Germinal center (tissue), 1 donor: Measurements from ENCODE around the gene PARD6G.
"Not testable (repeated sequence)": the region's sequence is repeated elsewhere in the genome, so short reads cannot be mapped to it uniquely, and the experiment has no call there.

ENCODE experiments used
- DNase-seq: peaks from one replicate; pipeline ENCODE4 v3.0.0; 2012; ENCODE audit warnings: mixed read lengths, low spot score

Gene PARD6G

DNA sequence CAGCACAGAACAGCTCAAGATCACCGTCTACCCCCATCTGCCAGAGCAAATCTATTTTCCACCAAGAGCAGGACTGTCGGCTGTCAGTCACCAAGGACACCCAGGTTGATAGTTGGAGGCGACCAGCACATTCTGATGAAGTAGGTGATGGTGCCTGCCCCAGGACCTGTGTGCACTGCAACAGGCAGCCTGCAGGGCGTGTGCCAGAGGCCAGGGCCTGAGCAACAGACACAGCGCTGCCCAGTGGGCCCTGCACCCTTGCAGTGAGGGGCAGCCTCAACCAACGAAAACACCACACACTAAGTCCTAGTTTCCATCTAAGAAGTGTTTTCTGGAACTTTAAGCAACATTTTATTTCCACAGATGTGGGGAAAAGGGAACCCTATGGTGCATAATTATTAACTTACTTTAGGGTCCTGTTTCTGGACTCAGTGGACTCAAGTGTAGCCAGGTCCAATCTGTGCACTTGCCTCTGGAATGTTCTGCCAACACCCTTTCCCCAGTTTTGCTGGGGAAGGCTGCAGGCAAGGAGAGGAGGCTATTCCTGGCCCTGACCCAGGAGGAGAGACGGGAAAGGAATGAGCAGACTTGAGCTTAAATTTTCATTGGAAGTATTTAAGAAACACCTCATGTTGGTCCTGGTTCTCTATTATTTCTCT is 76.8 kb downstream of the PARD6G start:
- no peak for DNase-seq

DNA sequence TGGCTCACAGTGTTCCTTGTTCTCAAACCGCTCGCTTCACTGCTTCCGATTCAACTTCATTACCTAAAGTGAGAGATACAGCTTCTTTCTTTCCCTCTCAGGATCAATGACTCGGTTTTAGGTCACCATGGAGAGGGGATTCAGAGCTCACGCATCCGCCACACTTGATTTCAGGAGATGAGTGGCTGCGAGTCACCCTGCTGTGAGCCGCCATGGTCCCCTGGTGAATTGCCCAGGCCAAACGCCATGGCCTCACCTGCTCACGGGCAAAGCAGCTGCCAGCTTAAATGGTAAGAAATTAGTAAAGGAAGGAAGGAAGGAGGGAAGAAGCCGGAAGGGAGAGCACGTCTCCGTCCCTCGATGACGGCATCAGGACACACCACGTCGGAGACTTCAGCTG is 77.7 kb downstream of the PARD6G start:
- no peak for DNase-seq

DNA sequence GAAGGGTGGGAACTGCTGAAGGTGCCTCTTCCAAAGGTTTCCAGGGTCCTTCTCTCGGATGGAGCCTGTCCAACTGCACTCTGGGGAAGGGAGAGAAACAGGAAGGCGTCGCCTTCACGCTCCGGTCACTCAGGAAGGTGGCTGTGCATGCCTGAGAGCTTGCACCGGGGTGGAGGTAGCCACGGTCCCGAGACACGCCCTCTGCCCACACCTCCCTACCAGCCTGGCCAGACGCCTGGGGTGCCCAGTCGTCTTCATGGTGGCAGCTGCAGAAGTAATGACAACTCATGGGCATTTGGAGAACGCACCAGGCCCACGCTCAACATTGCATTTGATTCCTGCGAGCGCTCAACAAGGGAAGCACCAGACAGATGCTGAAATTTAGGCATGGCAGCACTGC is 78.3 kb downstream of the PARD6G start:
- no peak for DNase-seq

DNA sequence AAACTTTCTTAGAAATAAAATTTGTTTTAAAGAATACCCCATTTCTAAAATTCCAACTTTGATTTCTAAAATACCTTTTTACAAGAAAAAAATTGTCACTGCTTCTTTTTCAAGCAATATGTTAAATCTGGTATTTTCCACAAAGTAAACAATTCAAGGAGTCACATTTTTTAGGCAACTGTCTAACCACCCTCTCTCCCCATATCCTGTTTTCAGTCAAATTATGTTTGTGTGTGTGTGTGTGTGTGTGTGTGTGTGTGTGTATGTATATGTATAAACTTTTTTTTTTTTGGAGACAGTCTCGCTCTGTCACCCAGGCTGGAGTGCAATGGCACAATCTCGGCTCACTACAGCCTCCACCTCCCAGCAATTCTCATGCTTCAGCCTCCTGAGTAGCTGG is 79.0 kb downstream of the PARD6G start:
- DNase-seq, result no peak

DNA sequence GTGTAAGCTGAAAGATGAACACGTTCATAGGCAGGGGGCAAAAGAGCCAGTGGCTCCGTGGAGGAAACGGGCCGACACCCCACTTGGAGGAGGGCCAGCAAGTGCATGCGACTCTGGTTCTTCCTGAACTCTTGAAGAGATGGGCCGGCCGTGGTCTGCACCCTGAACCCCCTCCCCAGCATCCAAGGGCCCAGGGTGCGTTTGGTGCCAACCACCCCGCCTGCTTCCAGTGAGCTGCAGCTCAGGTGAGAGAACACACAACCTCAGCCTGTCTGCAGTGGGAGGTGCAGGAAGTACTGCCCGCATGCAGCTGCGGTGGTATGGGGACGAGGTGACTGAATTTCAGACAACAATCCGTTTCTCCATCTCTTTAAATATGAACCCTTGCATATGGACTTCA is 79.4 kb downstream of the PARD6G start:
- DNase-seq, result no peak

DNA sequence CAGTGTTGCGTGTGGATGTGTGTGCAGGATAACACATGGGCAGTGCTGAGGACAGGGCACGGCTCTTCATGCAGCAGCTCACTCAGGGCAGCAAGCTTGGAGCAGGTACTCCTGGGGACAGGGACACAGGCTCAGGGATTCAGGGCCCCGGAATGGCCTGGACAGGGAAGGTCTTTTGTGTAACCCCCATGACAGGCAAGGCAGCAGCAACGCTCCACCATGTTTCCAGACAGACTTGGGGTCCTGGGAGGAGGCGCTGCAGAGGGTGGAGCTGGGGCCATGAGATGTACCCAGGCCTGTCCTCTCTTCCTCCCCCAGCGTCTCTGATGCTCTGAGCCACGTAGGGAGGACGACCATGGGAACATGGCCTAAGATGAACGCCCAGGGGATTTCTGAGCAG is 80.0 kb downstream of the PARD6G start:
- DNase-seq, result no peak

DNA sequence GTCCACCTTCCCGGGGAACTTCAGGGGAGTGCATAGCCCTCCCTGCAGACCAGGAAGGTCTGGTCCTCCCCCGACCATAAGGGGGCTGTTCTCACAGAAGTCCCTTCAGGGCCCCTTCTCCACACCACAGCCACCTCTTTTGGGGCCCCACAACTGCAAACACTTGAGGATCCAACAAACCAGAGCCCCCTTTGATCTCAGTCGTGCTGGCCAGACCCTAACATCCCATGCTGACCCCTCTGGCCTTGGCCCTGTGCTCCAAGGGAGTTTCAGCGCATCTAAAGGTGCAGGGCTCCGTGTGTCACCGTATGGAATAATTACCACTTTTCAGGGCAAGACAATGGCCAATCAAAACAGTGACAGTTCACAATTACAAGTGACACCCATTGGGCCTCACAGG is 80.6 kb downstream of the PARD6G start:
- DNase-seq, result no peak

DNA sequence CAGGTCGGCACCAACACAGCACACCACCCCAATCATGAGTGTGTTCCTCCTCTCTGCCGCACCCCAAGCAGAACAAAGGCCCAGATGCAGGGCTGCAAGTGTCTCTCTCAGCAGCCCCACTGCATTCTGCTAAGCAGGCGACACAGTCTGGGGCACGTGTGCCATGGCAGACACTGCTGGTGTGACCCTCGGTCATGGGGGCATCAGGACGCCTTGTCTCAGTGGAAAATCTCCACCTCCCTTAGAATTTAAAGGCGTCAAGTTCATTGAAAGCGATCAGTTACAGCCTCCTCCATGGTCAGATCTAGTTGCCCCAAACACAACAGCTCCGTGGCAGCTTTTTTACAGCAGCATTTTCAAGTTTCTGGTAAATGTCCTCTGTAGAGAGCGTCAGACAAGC is 81.1 kb downstream of the PARD6G start:
- no peak for DNase-seq

DNA sequence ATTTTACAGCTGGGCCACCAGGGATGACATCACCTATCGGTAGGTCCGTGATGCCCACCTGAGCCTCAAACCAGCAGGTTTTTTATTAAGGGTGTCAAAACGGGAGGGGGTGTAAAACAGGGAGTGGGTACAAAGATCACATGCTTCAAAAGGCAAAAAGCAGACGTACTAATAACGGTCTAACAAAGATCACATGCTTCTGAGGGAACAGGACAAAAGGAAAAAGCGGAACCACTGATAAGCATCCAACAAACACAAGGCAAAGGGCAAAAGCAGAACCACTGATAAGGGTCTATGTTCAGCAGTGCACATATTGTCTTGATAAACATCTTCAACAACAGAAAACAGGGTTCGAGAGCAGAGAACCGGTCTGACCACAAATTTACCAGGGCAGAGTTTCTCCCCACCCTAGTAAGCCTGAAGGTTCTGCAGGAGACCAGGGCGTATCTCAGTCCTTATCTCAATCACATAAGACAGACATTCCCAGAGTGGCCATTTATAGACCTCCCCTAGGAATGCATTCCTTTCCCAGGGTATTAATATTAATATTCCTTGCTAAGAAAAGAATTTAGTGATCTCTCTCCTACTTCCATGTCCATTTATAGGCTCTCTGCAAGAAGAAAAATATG is 82.5 kb downstream of the PARD6G start:
- not testable (repeated sequence) for DNase-seq

DNA sequence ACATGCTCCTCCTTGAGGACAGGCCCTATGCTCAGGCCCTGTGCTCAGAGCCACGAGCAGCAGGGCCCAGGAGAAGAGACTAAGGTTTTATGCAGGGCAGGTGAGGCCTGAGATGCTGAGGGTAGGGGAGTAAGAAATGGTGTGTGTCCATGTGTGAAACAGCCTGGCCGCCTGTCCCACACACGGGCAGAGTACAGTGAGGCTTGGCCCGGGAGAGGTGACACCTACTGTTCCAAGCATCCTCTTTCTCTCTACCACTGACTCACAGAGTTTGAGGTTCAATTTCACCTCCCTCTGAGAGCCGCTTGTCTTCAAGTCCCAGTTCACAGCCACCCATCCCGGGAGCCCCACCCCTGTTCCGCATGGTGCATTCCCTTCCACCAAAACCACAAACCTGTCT is 84.1 kb downstream of the PARD6G start:
- no peak for DNase-seq

DNA sequence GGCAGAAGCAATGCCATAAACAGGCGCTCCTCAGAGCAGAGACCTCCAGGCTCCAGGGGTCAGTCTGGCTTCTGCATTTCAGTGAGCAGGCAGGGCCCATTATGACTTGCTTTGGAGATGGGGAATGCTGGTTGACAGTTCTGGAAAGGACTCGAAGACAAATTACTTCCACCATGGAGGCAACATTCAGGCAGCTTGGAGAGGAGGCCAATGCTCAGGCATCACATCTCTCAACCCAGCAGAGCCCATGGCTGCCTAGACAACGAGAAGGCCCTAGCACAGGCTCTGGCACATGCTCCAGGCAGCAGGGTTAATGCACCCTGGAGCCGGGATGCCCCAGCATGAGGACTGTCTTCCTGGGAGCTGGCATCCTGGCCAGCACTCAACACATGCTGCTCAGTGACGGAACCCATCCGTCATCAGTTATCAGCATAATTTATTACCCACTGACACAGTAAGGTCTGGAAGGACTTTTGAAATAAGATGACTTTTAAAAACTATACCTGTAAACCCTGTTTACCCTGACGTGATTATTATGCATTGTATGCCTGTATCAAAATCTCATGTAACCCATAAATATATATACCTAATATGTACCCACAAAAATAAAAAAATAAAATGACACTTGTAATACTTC is 85.4 kb downstream of the PARD6G start:
- no peak for DNase-seq

DNA sequence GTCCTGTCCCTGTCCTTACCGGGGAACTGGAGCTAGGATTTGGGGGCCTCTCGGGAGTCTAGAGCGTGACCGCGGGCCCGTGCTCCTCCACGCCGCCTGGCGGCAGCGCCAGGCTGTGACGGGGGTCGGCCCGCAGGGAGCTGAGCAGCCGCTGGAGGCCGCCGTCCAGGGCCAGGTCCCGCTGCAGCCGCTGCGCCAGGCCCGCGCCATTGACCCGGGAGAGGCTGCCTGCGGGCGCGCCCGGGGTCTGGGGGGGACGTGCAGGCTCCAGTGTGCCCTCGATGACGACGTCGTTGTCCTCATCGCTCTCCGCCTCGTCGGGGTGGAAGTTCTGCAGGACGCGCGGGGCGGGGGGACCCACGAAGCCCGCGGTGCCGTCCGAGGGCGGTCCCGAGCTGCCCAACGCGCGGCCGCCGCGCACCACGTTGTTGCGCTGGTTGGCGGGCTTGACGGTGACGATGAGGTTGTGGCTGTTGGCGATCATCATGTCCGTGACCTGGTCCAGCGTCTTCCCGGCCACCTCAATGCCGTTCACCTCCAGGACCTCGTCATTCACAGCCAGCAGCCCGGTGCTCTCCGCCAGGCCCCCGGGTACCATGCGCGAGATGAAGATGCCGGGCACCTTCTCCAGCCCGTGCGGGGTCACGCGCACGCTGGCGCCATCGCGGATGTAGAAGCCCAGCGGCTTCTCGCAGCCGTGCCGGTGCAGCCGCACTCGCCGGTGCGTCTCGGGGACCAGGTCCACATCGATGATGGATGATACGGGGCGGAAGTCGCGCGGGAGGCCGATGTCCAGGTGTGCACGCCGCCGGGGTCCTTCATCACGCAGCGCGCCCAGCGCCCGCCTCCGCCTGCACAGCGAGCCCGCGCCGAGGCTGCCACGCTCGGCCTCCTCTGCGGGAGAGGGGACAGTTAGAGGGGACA is 87.3 kb downstream of the PARD6G start:
- peak; percentile 65 for DNase-seq

DNA sequence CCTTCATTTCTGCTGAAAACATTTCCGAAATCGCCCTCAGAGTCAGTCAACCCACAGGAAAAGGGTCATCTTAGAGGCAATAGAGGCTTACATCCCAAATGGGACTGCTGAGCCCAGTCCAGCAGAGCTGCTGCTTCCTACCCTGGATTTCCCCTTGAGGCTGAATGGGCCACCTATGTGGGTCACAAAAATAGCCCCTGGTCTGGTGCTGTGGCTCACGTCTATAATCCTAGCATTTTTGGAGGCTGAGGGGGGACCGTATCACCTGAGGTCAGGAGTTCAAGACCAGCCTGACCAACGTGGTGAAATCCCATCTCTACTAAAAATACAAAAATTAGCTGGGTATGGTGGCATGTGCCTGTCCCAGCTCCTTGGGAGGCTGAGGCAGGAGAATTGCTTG is 88.9 kb downstream of the PARD6G start:
- DNase-seq, result no peak

DNA sequence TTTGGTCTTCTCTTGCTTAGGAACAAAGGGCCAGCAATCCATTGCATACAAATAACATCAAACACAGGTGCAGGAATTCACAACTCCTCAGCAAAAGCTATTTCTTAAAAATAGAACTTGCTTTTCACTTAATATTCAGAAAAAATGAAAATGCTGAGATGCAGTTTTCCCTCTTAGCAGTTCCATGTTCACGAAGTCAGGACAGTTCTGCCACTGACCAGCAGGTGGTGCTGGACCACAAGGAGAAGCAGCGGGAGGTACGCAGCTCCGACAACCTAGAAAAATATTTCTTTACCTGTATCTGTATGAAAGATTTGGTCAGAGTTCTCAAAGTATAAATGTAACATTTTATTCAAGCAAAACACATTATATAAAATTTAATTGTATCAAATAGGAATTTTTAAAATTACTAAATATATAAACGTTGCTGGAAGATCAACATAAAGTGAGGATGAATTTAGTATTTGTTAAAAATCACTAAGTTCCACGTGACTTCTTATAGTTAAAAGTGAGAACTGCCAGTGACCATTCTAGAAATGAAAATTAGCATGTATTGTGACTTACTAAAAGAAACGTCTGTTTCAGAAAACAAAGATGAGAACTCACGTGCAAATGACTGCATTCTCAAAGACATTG is 89.5 kb downstream of the PARD6G start:
- peak; percentile 62 for DNase-seq

DNA sequence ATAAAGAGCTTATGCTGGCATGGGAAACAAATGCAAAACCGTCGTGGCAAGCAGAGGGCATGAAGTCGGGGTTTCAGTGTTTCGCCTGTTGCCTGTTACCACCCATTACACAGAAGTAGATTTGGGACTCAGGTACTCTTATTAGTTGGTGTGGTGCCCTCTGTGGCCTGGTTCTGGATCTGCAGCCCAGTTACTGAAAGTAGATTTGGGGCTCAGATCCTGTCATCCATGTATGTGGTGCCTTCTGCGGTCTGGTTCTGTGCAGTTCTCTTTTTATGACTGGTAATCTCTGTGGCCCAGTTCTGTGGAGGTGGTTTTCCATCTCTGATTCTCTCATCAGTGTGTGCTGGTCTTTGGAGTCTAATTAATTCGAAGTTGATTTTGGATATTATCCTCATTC is 93.0 kb downstream of the PARD6G start:
- peak; percentile 60 for DNase-seq

DNA sequence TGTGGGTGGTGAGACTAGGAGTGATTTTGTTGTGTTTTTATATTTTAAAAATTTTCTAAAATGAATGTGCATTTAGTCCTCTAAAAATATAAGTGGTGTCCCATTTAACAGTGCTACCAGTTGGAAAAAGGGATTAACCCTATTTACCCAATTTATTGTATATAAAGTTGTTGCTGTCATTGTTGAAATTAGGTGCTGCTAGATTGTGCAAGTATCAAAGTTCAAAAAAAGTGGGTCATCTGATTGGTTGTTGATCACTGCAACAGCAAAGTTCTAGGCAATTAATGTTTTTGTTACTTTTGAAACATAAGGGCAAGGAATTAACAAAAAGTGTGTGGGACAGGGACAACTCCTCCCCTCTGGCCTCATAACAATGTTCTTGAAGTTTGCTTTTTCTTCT is 97.6 kb downstream of the PARD6G start:
- DNase-seq, result no peak

DNA sequence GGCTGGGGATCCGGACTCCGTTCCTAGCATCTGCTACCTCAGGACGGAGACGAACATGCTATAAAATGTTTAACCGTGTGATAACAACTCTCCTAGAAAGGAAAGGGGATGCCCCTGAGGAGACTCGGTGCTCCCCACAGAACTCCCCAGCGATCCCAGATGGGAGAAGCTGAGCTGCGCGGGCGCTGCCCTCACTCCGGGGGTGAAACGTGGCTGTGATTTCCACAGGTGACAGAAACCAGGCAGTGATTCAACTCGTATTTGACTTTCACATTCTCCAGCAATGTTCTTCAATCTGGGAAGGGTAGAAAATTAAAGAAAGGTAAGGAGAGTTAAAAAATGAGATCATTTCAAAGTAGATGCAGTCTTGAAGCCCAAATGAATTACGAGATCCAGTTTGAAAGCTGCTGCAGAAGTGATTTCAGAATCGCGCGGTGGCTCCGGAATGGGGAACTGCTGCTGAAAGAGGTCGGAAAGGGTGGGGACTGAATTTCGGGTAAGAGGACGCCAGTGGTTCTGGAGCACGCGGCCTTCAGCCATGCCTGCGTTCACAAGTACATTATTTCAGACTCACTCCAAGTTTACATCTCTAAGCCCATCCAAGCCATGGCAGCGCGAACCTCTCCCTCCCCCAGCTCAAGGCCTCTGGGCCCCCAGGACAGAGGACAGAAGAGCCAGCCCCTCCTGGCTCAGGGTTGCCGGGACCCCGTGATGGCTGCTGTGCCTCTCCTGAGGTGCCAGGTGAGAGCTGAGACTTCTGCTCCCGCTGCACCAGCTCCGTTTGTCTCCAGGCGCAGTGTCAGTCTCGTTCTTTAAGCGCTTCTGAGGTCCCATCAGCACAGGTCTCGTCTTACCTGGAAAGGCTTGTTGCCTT is 98.8 kb downstream of the PARD6G start:
- no peak for DNase-seq

DNA sequence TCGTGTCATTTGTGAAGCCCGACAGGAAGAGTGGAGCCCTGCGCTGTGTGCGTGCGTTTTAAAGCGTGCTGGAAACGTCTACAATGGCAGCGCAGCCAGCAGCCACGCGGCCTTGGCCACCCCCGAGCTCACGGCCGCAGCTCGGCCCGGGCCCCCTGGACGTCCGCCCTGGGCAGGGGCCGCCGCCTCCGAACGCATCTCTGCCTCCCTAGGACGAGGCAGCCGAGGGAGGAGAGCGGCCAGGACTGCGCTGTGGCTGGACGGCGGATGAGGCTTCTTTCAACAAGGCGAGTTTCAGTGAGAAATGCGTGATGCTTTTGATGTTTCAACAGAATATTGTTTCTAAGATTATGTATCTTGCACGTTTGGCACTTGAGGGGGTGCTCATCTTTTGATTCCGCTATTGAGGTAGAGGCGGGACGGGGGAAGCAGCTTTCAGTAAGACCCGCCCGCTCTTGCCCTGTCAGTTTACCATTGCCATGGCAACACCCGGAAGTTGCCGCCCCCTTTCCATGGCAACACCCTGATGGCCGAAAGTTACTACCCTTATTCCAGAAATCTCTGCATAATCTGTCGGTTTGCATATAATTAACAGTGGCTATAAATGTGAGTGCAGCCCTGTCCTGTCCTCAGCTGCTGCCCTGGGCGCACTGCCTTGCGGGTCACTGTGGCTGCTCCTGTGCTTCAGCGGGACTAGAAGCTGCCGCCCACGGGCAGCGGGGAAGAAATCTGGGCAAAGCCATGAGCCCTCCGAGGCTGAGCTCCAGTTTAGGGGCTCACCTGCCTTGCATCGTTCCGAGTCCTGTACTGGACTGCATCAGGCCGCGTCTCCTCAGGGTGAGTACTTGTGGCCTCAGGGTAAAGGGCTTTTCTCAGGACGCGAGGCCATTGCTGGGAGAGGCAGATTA is 99.6 kb downstream of the PARD6G start:
- DNase-seq, result peak; percentile 78

DNA sequence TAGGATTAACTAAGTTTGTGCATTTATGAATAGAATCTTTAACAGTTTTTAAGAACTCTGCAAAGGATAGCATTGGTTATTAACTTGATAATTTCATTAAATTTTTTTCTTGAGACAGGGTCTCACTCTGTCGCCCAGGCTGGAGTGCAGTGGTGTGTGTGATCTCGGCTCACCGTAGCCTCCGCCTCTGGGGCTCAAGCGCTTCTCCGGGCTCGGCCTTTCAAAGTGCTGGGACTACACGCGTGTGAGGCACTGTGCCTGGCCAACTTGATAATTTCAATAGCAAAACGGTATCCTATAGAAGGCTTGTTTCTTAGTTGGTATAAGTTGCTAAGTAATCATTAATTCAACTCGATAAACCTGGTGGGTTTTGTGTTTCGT is 100.3 kb downstream of the PARD6G start:
- DNase-seq, result no peak

DNA sequence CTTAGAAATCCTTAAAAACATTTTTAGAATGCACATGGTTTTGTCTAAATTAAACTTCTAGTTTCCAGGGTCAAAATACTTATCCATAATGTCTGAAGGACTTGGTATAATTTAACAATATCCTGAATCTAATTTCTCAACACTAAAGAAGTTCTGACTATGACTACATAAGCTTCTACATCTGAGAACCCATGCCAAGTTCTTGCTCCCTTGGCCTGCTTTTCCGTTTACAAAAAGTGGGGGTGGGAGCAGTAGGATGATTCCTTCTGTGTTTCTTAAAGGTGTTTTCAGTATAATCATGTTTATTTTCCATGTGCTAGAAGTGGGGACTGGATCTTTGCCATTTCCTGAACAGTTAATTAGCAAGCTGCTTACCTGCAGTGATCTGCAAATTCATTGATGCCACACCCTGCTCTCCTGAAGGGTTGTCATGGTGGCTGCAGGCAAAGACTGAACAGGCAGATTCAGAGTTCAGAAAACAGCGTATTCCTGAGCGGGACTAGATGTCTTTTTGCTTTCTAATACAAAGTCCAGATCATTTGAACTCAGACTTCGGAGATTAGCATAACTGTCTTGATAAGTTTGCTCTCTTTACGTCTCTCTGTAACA is 102.0 kb downstream of the PARD6G start:
- DNase-seq, result no peak
